H9 (cell line): ENCODE results near the gene POLE2. TPM values are rescaled to one million over a fixed set of nuclear protein-coding genes. Genes with fewer than 3 reads are reported as not detected.

Experiments used
- DNase-seq: peaks from one replicate; pipeline ENCODE4 v3.0.0-alpha.2; 2017
- H2AFZ ChIP-seq: one replicate; pipeline ENCODE4 v1.6.1; 2013; ENCODE audit warnings: mild to moderate bottlenecking, low read length, control low read depth, moderate library complexity
- H2AK5ac ChIP-seq: 2 replicates; pipeline ENCODE4 v1.6.1; 2013; ENCODE audit warnings: low read length, control low read depth, mixed read lengths; ENCODE audit not compliant: insufficient read length
- H2BK120ac ChIP-seq: one replicate; pipeline ENCODE4 v1.6.1; 2013; ENCODE audit warnings: low read depth, mild to moderate bottlenecking, low read length, control low read depth, inconsistent platforms; ENCODE audit not compliant: poor library complexity, severe bottlenecking
- H2BK12ac ChIP-seq: 2 replicates; pipeline ENCODE4 v1.6.1; 2013; ENCODE audit warnings: low read length, control low read depth, mixed read lengths, low read depth; ENCODE audit not compliant: insufficient read length
- H2BK15ac ChIP-seq: 2 replicates; pipeline ENCODE4 v1.6.1; 2013; ENCODE audit warnings: low read depth, low read length, control low read depth
- H2BK20ac ChIP-seq: one replicate; pipeline ENCODE4 v1.6.1; 2013; ENCODE audit warnings: low read depth, mild to moderate bottlenecking, low read length, control low read depth, inconsistent platforms; ENCODE audit not compliant: poor library complexity, severe bottlenecking
- H2BK5ac ChIP-seq: 2 replicates; pipeline ENCODE4 v1.6.1; 2013; ENCODE audit warnings: low read length, control low read depth, mixed read lengths; ENCODE audit not compliant: insufficient read length
- H3K14ac ChIP-seq: 2 replicates; pipeline ENCODE4 v1.6.1; 2013; ENCODE audit warnings: low read length, control low read depth; ENCODE audit not compliant: insufficient read depth
- H3K18ac ChIP-seq: 2 replicates; pipeline ENCODE4 v1.6.1; 2013; ENCODE audit warnings: low read depth, mild to moderate bottlenecking, mixed read lengths, low read length, control low read depth; ENCODE audit not compliant: insufficient read length
- H3K23ac ChIP-seq: 2 replicates; pipeline ENCODE4 v1.6.1; 2013; ENCODE audit warnings: low read length, control low read depth, mixed read lengths, low read depth; ENCODE audit not compliant: insufficient read length
- H3K23me2 ChIP-seq: 2 replicates; pipeline ENCODE4 v1.6.1; 2013; ENCODE audit warnings: low read depth, mild to moderate bottlenecking, mixed read lengths, low read length, control low read depth; ENCODE audit not compliant: insufficient read length, poor library complexity, severe bottlenecking
- H3K27ac ChIP-seq: 2 replicates; pipeline ENCODE4 v1.5.1; 2013; ENCODE audit warnings: low read length, control low read depth, mixed read lengths, low read depth; ENCODE audit not compliant: insufficient read length
- H3K27me3 ChIP-seq: 2 replicates; pipeline ENCODE4 v1.6.1; 2013; ENCODE audit warnings: low read length, control low read depth, inconsistent platforms; ENCODE audit not compliant: insufficient read depth
- H3K4ac ChIP-seq: 2 replicates; pipeline ENCODE4 v1.6.1; 2013; ENCODE audit warnings: low read depth, mild to moderate bottlenecking, control low read depth, inconsistent platforms, low read length, moderate library complexity
- H3K4me1 ChIP-seq: 2 replicates; pipeline ENCODE4 v1.6.1; 2013; ENCODE audit warnings: low read length, control low read depth, inconsistent platforms; ENCODE audit not compliant: insufficient read depth
- H3K4me2 ChIP-seq: 2 replicates; pipeline ENCODE4 v1.6.1; 2013; ENCODE audit warnings: low read length, control low read depth, mixed read lengths; ENCODE audit not compliant: insufficient read length, insufficient read depth
- H3K56ac ChIP-seq: 2 replicates; pipeline ENCODE4 v1.6.1; 2013; ENCODE audit warnings: low read depth, mild to moderate bottlenecking, mixed read lengths, low read length, control low read depth; ENCODE audit not compliant: insufficient read length
- H3K79me1 ChIP-seq: 2 replicates; pipeline ENCODE4 v1.6.1; 2013; ENCODE audit warnings: low read depth, mild to moderate bottlenecking, moderate library complexity, low read length, control low read depth, inconsistent platforms; ENCODE audit not compliant: insufficient read depth, poor library complexity, severe bottlenecking
- H3K79me2 ChIP-seq: 2 replicates; pipeline ENCODE4 v1.6.1; 2013; ENCODE audit warnings: low read length, control low read depth, inconsistent platforms; ENCODE audit not compliant: insufficient read depth
- H3K9ac ChIP-seq: 2 replicates; pipeline ENCODE4 v1.6.1; 2013; ENCODE audit warnings: low read length, control low read depth, mixed read lengths; ENCODE audit not compliant: insufficient read length; ENCODE audit errors: extremely low read depth
- H3K9me3 ChIP-seq: one replicate; pipeline ENCODE4 v1.6.1; 2013; ENCODE audit warnings: low read depth, low read length, inconsistent platforms; ENCODE audit not compliant: control insufficient read depth
- H3T11ph ChIP-seq: one replicate; pipeline ENCODE4 v1.6.1; 2013; ENCODE audit warnings: mild to moderate bottlenecking, low read length, control low read depth, inconsistent platforms
- H4K20me1 ChIP-seq: one replicate; pipeline ENCODE4 v1.6.1; 2013; ENCODE audit not compliant: control insufficient read depth, insufficient read length, insufficient read depth
- H4K5ac ChIP-seq: 2 replicates; pipeline ENCODE4 v1.6.1; 2013; ENCODE audit warnings: low read depth, mild to moderate bottlenecking, mixed read lengths, low read length, control low read depth; ENCODE audit not compliant: insufficient read length
- H4K8ac ChIP-seq: replicated peaks from 2 replicates; pipeline ENCODE4 v1.6.1; 2013; ENCODE audit warnings: low read length, control low read depth, mixed read lengths, low read depth; ENCODE audit not compliant: insufficient read length
- H4K91ac ChIP-seq: 2 replicates; pipeline ENCODE4 v1.6.1; 2013; ENCODE audit warnings: low read depth, mild to moderate bottlenecking, moderate library complexity, mixed read lengths, low read length, control low read depth; ENCODE audit not compliant: insufficient read length
- H3K27ac Mint-ChIP-seq, 3 experiments: 2 replicates in 2 of 3; 3 replicates in 1 of 3; pipeline ENCODE4 v1.8.0; 2020 to 2021; ENCODE audit warnings: mixed read lengths in 3 of 3, mild to moderate bottlenecking in 1 of 3, moderate library complexity in 1 of 3
- H3K27me3 Mint-ChIP-seq: 2 replicates; pipeline ENCODE4 v1.8.0; 2021; ENCODE audit warnings: low read depth, mild to moderate bottlenecking, moderate library complexity, mixed read lengths
- H3K36me3 Mint-ChIP-seq, 3 experiments: 2 replicates in 2 of 3; 3 replicates in 1 of 3; pipeline ENCODE4 v1.8.0; 2020 to 2021; ENCODE audit warnings: low read depth in 3 of 3, mixed read lengths in 3 of 3; ENCODE audit not compliant: insufficient read depth in 1 of 3
- H3K4me1 Mint-ChIP-seq, 2 experiments: 2 replicates each; pipeline ENCODE4 v1.8.0; 2020; ENCODE audit warnings: mixed read lengths in 2 of 2
- H3K4me3 Mint-ChIP-seq, 2 experiments: 2 replicates in 1 of 2; 3 replicates in 1 of 2; pipeline ENCODE4 v1.8.0; 2020 to 2021; ENCODE audit warnings: mild to moderate bottlenecking in 2 of 2, mixed read lengths in 2 of 2, moderate library complexity in 1 of 2
- H3K9me3 Mint-ChIP-seq, 2 experiments: 2 replicates in 1 of 2; 3 replicates in 1 of 2; pipeline ENCODE4 v1.8.0; 2020; ENCODE audit warnings: mild to moderate bottlenecking in 2 of 2, mixed read lengths in 2 of 2, moderate library complexity in 1 of 2
- CTCF ChIP-seq: fragments of 200-600 bp; sonication (generic); conservative IDR thresholded peaks from 3 replicates; pipeline ENCODE4 v1.8.0; 2021; ENCODE audit warnings: antibody characterized with exemption, mild to moderate bottlenecking
- WGBS: extraction: QIAGEN DNeasy Blood & Tissue Kit; methylation state at CpG from one replicate; pipeline ENCODE4 v1.1.7; 2013; ENCODE audit warnings: missing lambda C conversion rate, low lambda C conversion rate, mixed read lengths; ENCODE audit not compliant: insufficient read length; ENCODE audit errors: extremely low coverage; 5-methylcytosine and 5-hydroxymethylcytosine counted together
- total RNA-seq: library from RNA; stranded (reverse); gene quantifications from 2 replicates; pipeline ENCODE4 v1.2.1, GENCODE V29; 2021

Gene POLE2
- total RNA-seq, 1 experiment from 2014 or later, result 25.7 TPM

- no peak overlapping the region for H3K18ac ChIP-seq
- H4K91ac ChIP-seq, result no peak overlapping the region
- H3K23me2 ChIP-seq, result peaks cover 12% of the 10 kb centered on the region
- no peaks in the 10 kb centered on the region for H4K20me1 ChIP-seq
- no peaks in the 10 kb centered on the region for H3K9me3 ChIP-seq
- no peaks in the 10 kb centered on the region for H3K4me1 ChIP-seq
- H2BK120ac ChIP-seq, result no peak overlapping the region
- no peak overlapping the region for H2BK15ac ChIP-seq
- DNase-seq, result no peak
- no peak overlapping the region for H3K14ac ChIP-seq
- no peak for TF ChIP-seq CTCF
- H3K79me2 ChIP-seq, result no peaks in the 10 kb centered on the region; the same call in 1 of the 2 replicates
- Mint-ChIP-seq H3K4me3 (no peak overlapping the region), H3K27me3 (peaks cover 4% of the 10 kb centered on the region), H3K4me1 (peaks cover 4 to 12% of the 10 kb centered on the region in 2 experiments; a peak in 2 of 4 replicates), H3K27ac (0 out of 7 replicates have a peak overlapping the region, but pooled peaks of 1 of the 3 experiments have one; percentile 46), H3K36me3 (no peaks in the 10 kb centered on the region; a peak in 1 of 7 replicates), H3K9me3 (no peaks in the 10 kb centered on the region; a peak in 1 of 5 replicates)
- no peaks in the 10 kb centered on the region for H3K27me3 ChIP-seq
- H3K9ac ChIP-seq, result no peak overlapping the region
- H2AFZ ChIP-seq, result no peak overlapping the region
- H3K23ac ChIP-seq, result no peak overlapping the region
- H2BK12ac ChIP-seq, result no peak overlapping the region
- no peak overlapping the region for H2BK5ac ChIP-seq
- no peak overlapping the region for H3K4me2 ChIP-seq
- H3K4ac ChIP-seq, result no peak overlapping the region
- H4K5ac ChIP-seq, result no peak overlapping the region
- H3K56ac ChIP-seq, result no peak overlapping the region
- WGBS, result no CpG with 5 or more reads among the region's 4 CpGs
- no peak overlapping the region for H3K27ac ChIP-seq
- H2BK20ac ChIP-seq, result no peak overlapping the region
- no peaks in the 10 kb centered on the region for H3K79me1 ChIP-seq
- no peak overlapping the region for H3T11ph ChIP-seq
- no peak overlapping the region for H2AK5ac ChIP-seq
- no peak overlapping the region for H4K8ac ChIP-seq
These were observed 93.5 kb downstream of the POLE2 start for GRCh38 chr14:49594347-49595091.

Other genes starting within 250 kb of the POLE2 start
- 1,963 and 2,022 TPM in 2 replicates for gene RPS29, start 101.8 kb downstream of the POLE2 start, total RNA-seq
- gene LRR1, start 89.3 kb downstream of the POLE2 start, total RNA-seq, result 38.6 and 43.2 TPM in 2 replicates
- 205 and 207 TPM in 2 replicates for gene RPL36AL, start 67.6 kb downstream of the POLE2 start, total RNA-seq
- 24.5 and 27.9 TPM in 2 replicates for gene MGAT2, start 67.4 kb downstream of the POLE2 start, total RNA-seq
- gene DNAAF2, start 53.0 kb downstream of the POLE2 start, total RNA-seq, result 26.1 and 26.3 TPM in 2 replicates
- not detected in 2 replicates for gene KLHDC1, start 4.9 kb upstream of the POLE2 start, total RNA-seq
- 41.3 and 41.6 TPM in 2 replicates for gene KLHDC2, start 79.9 kb upstream of the POLE2 start, total RNA-seq
- 54.3 and 57.4 TPM in 2 replicates for gene NEMF, start 164.6 kb upstream of the POLE2 start, total RNA-seq
- 49.2 and 51.0 TPM in 2 replicates for gene ARF6, start 204.9 kb upstream of the POLE2 start, total RNA-seq